ENCODE results near the gene MTR.

MTR gene

GRCh38 chr1:236806634-236807033 lies 11.5 kb downstream of the MTR start:
- no peaks in the 10 kb centered on the region for H3K27me3 ChIP-seq
- no peak overlapping the region for H3K4me3 ChIP-seq (ENCODE audit: low read depth in 1 of 2, low read length in 1 of 2)
- H3K36me3 ChIP-seq = peaks cover 13% of the 10 kb centered on the region
- H3K27ac ChIP-seq = no peak overlapping the region
- H3K4me1 ChIP-seq (ENCODE audit: control insufficient read depth in 1 of 2, insufficient read depth in 1 of 2, low read depth in 1 of 2, low read length in 1 of 2) = no peaks in the 10 kb centered on the region
- no peaks in the 10 kb centered on the region for H3K9me3 ChIP-seq
- TF ChIP-seq, protein P1, sequence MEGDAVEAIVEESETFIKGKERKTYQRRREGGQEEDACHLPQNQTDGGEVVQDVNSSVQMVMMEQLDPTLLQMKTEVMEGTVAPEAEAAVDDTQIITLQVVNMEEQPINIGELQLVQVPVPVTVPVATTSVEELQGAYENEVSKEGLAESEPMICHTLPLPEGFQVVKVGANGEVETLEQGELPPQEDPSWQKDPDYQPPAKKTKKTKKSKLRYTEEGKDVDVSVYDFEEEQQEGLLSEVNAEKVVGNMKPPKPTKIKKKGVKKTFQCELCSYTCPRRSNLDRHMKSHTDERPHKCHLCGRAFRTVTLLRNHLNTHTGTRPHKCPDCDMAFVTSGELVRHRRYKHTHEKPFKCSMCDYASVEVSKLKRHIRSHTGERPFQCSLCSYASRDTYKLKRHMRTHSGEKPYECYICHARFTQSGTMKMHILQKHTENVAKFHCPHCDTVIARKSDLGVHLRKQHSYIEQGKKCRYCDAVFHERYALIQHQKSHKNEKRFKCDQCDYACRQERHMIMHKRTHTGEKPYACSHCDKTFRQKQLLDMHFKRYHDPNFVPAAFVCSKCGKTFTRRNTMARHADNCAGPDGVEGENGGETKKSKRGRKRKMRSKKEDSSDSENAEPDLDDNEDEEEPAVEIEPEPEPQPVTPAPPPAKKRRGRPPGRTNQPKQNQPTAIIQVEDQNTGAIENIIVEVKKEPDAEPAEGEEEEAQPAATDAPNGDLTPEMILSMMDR (IDR thresholded peaks at IDR 0.05) = no peak

DNA sequence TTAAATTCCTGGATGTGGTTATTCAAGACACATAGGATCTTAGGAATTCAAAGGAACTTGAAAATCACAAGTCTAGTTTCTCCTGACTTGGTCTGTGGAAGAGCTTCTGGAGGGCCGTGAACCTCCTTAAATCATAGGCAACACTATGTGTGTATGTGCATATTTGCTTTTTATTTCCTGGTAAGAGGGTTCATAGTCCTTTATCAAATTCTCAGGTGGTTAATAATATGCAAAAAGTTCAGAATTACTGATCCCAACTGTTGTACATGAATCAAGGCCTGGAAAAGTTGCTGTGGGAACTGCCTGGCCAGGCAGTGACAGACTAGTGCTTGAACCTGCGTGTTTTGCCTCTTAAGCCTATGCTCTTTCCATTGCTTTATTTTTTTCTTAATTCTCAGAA lies 12.9 kb downstream of the MTR start:
- peaks cover 23% of the 10 kb centered on the region for H3K36me3 ChIP-seq
- H3K27ac ChIP-seq = no peak overlapping the region
- TF ChIP-seq, protein P1 (IDR thresholded peaks at IDR 0.05) = no peak
- no peaks in the 10 kb centered on the region for H3K4me1 ChIP-seq (ENCODE audit: control insufficient read depth in 1 of 2, insufficient read depth in 1 of 2, low read depth in 1 of 2, low read length in 1 of 2)
- no peak overlapping the region for H3K4me3 ChIP-seq (ENCODE audit: low read depth in 1 of 2, low read length in 1 of 2)
- no peaks in the 10 kb centered on the region for H3K27me3 ChIP-seq
- H3K9me3 ChIP-seq = no peaks in the 10 kb centered on the region

- peaks cover 23% of the 10 kb centered on the region for H3K36me3 ChIP-seq
- H3K27me3 ChIP-seq = no peaks in the 10 kb centered on the region
- H3K9me3 ChIP-seq = no peaks in the 10 kb centered on the region
These were observed 13.6 kb downstream of the MTR start for GRCh38 chr1:236808564-236809130.

DNA sequence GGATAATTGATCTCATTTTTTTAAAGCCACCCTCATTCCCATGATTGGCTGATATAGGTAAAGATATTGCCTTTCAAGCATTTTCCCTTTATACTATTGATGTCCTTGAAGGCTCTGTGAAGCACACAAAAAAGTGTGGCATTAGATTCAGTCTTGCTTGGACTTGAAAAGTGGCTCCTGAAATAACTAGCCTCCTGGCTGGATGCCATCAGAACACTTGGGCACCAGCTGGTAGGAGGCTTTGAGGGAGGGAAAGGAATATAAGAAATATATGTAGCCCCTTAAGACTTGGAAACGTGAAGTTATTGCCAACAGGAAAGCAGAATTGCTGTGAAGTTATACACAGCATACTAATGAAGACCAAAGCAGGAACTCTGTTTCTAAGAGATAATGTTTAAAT lies 14.1 kb downstream of the MTR start:
- no peaks in the 10 kb centered on the region for H3K9me3 ChIP-seq
- no peak overlapping the region for H3K27ac ChIP-seq
- TF ChIP-seq, protein P1 (IDR thresholded peaks at IDR 0.05) = no peak
- H3K4me1 ChIP-seq (ENCODE audit: control insufficient read depth in 1 of 2, insufficient read depth in 1 of 2, low read depth in 1 of 2, low read length in 1 of 2) = no peaks in the 10 kb centered on the region
- H3K4me3 ChIP-seq (ENCODE audit: low read depth in 1 of 2, low read length in 1 of 2) = no peak overlapping the region
- H3K36me3 ChIP-seq = peaks cover 23% of the 10 kb centered on the region
- no peaks in the 10 kb centered on the region for H3K27me3 ChIP-seq

More at GRCh38 chr1:236808564-236809130, 13.6 kb downstream of the MTR start:
- no peaks in the 10 kb centered on the region for H3K4me1 ChIP-seq (ENCODE audit: control insufficient read depth in 1 of 2, insufficient read depth in 1 of 2, low read depth in 1 of 2, low read length in 1 of 2)
- no peak overlapping the region for H3K27ac ChIP-seq
- TF ChIP-seq, protein P1 (IDR thresholded peaks at IDR 0.05) = no peak
- no peak overlapping the region for H3K4me3 ChIP-seq (ENCODE audit: low read depth in 1 of 2, low read length in 1 of 2)

GRCh38 chr1:236810018-236810417 lies 14.9 kb downstream of the MTR start:
- Histone ChIP-seq H3K9me3 (no peaks in the 10 kb centered on the region), H3K4me1 (ENCODE audit: control insufficient read depth in 1 of 2, insufficient read depth in 1 of 2, low read depth in 1 of 2, low read length in 1 of 2) (no peaks in the 10 kb centered on the region), H3K27ac (no peak overlapping the region), H3K36me3 (peaks cover 23% of the 10 kb centered on the region), H3K4me3 (ENCODE audit: low read depth in 1 of 2, low read length in 1 of 2) (no peak overlapping the region), H3K27me3 (no peaks in the 10 kb centered on the region)
- TF ChIP-seq, protein P1 (IDR thresholded peaks at IDR 0.05) = no peak

All from neutrophil (primary cell).